ENCODE measurements around the gene DOK3. TPM values are rescaled to one million over a fixed set of nuclear protein-coding genes. Genes with fewer than 3 reads are reported as not detected.

DOK3 gene
- polyA plus RNA-seq, 1 donor (not counting 4 experiments of a cell fraction or from before 2014, with no cell fraction given): 1.7 TPM

GRCh38 chr5:177502886-177503285 lies 6.7 kb downstream of the DOK3 start:
- H3K4me2 ChIP-seq (ENCODE audit: control insufficient read depth, extremely low read depth, insufficient read depth, low read depth, low read length): no peak overlapping the region
- H3K9me1 ChIP-seq (ENCODE audit: control insufficient read depth, extremely low read depth, insufficient read depth, low read length): no peaks in the 10 kb centered on the region
- H3K9ac ChIP-seq (ENCODE audit: control insufficient read depth, extremely low read depth, insufficient read depth, low read length): no peak overlapping the region
- dilution Hi-C loops (cut with MboI; ENCODE audit: extremely low pct_ligation_motif_present, low sequenced_read_pairs): no loop called here
- H3K4me3 ChIP-seq (ENCODE audit: control insufficient read depth in 2 of 3, extremely low read depth in 1 of 3, insufficient read depth in 2 of 3, low read depth in 1 of 3, low read length in 3 of 3): no peak overlapping the region
- DNase-seq (ENCODE audit: low read depth, low spot score): no peak
- H3K4me1 ChIP-seq (ENCODE audit: control insufficient read depth, extremely low read depth, insufficient read depth, low read length): peaks cover 10% of the 10 kb centered on the region
- no peak overlapping the region for H3K27ac ChIP-seq (ENCODE audit: control insufficient read depth, insufficient read depth, low read length)
- no peak for FAIRE-seq
- TF ChIP-seq EZH2 (IDR thresholded peaks at IDR 0.05; ENCODE audit: low read length): no peak
- no peaks in the 10 kb centered on the region for H3K27me3 ChIP-seq (ENCODE audit: control insufficient read depth, extremely low read depth, insufficient read depth, low read length)
- no peaks in the 10 kb centered on the region for H3K79me2 ChIP-seq (ENCODE audit: control insufficient read depth, insufficient read depth, low read length)
- H3K9me3 ChIP-seq (ENCODE audit: control insufficient read depth, low read depth, low read length): no peaks in the 10 kb centered on the region
- peaks cover 0 to 3% of the 10 kb centered on the region in 2 experiments for H3K36me3 ChIP-seq (ENCODE audit: control insufficient read depth in 2 of 2, extremely low read depth in 1 of 2, insufficient read depth in 2 of 2, low read length in 2 of 2)
- no peaks in the 10 kb centered on the region for H4K20me1 ChIP-seq (ENCODE audit: control insufficient read depth, extremely low read depth, insufficient read depth, low read length)
- H2AFZ ChIP-seq (ENCODE audit: control insufficient read depth, low read length): no peak overlapping the region

- no peak for FAIRE-seq
- dilution Hi-C loops (cut with MboI; ENCODE audit: extremely low pct_ligation_motif_present, low sequenced_read_pairs): no loop called here
- H3K9me1 ChIP-seq (ENCODE audit: control insufficient read depth, extremely low read depth, insufficient read depth, low read length): no peaks in the 10 kb centered on the region
Measured at GRCh38 chr5:177501874-177502678, 7.5 kb downstream of the DOK3 start.

More at GRCh38 chr5:177501874-177502678, 7.5 kb downstream of the DOK3 start:
- no peak overlapping the region for H2AFZ ChIP-seq (ENCODE audit: control insufficient read depth, low read length)
- no peaks in the 10 kb centered on the region for H3K27me3 ChIP-seq (ENCODE audit: control insufficient read depth, extremely low read depth, insufficient read depth, low read length)
- peaks cover under 1% of the 10 kb centered on the region for H3K79me2 ChIP-seq (ENCODE audit: control insufficient read depth, insufficient read depth, low read length)
- no peak overlapping the region for H3K4me3 ChIP-seq (ENCODE audit: control insufficient read depth in 2 of 3, extremely low read depth in 1 of 3, insufficient read depth in 2 of 3, low read depth in 1 of 3, low read length in 3 of 3)
- no peak for DNase-seq (ENCODE audit: low read depth, low spot score)
- H3K4me1 ChIP-seq (ENCODE audit: control insufficient read depth, extremely low read depth, insufficient read depth, low read length): peaks cover 13% of the 10 kb centered on the region
- H3K9me3 ChIP-seq (ENCODE audit: control insufficient read depth, low read depth, low read length): no peaks in the 10 kb centered on the region
- no peaks in the 10 kb centered on the region for H4K20me1 ChIP-seq (ENCODE audit: control insufficient read depth, extremely low read depth, insufficient read depth, low read length)
- H3K36me3 ChIP-seq (ENCODE audit: control insufficient read depth in 2 of 2, extremely low read depth in 1 of 2, insufficient read depth in 2 of 2, low read length in 2 of 2): peaks cover 0 to 1% of the 10 kb centered on the region in 2 experiments
- H3K9ac ChIP-seq (ENCODE audit: control insufficient read depth, extremely low read depth, insufficient read depth, low read length): no peak overlapping the region
- no peak overlapping the region for H3K4me2 ChIP-seq (ENCODE audit: control insufficient read depth, extremely low read depth, insufficient read depth, low read depth, low read length)
- no peak overlapping the region for H3K27ac ChIP-seq (ENCODE audit: control insufficient read depth, insufficient read depth, low read length)
- TF ChIP-seq EZH2 (IDR thresholded peaks at IDR 0.05; ENCODE audit: low read length): no peak
- TF ChIP-seq, protein P1, sequence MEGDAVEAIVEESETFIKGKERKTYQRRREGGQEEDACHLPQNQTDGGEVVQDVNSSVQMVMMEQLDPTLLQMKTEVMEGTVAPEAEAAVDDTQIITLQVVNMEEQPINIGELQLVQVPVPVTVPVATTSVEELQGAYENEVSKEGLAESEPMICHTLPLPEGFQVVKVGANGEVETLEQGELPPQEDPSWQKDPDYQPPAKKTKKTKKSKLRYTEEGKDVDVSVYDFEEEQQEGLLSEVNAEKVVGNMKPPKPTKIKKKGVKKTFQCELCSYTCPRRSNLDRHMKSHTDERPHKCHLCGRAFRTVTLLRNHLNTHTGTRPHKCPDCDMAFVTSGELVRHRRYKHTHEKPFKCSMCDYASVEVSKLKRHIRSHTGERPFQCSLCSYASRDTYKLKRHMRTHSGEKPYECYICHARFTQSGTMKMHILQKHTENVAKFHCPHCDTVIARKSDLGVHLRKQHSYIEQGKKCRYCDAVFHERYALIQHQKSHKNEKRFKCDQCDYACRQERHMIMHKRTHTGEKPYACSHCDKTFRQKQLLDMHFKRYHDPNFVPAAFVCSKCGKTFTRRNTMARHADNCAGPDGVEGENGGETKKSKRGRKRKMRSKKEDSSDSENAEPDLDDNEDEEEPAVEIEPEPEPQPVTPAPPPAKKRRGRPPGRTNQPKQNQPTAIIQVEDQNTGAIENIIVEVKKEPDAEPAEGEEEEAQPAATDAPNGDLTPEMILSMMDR (optimal IDR thresholded peaks at IDR 0.05 in 1 of 3, IDR thresholded peaks at IDR 0.05 in 1 of 3, conservative IDR thresholded peaks at IDR 0.05 in 1 of 3; ENCODE audit: extremely low read depth in 1 of 3, insufficient read depth in 2 of 3, low read length in 3 of 3): no peak
